ENCODE data around the gene FBXL19. TPM values are rescaled to one million over a fixed set of nuclear protein-coding genes. Genes with fewer than 3 reads are reported as not detected.

FBXL19 gene
- total and polyA plus RNA-seq, 2 of the 8 experiments (the other 6 are each of a cell fraction or from before 2014, with no cell fraction given), result 47.2 to 72.2 TPM

- no peak for TF ChIP-seq SAP30 (IDR thresholded peaks at IDR 0.05; ENCODE audit: insufficient read depth, insufficient replicate concordance, low read length)
Measured at GRCh38 chr16:30912794-30913412, 10.5 kb upstream of the FBXL19 start (continued).
